ENCODE data around the gene PTCHD1. TPM values are rescaled to one million over a fixed set of nuclear protein-coding genes. Genes with fewer than 3 reads are reported as not detected.

The PTCHD1 gene
- total RNA-seq, 1 experiment from 2014 or later = not detected

GRCh38 chrX:23304881-23305280, 29.8 kb upstream of the PTCHD1 start:
- RAD21 ChIA-PET (ENCODE audit: low non-redundant PET in 1 of 2, low total read pairs in 2 of 2, uncharacterized antibody in 2 of 2, unreplicated experiment in 2 of 2) = no interaction called here
- Histone ChIP-seq H3K4me2 (ENCODE audit: low read length) (no peak overlapping the region), H3K79me2 (ENCODE audit: insufficient read depth, low read length) (no peaks in the 10 kb centered on the region), H3K27me3 (ENCODE audit: insufficient read depth, low read length) (no peaks in the 10 kb centered on the region), H3K9me3 (ENCODE audit: control insufficient read depth in 1 of 2, insufficient read depth in 1 of 2, low read depth in 1 of 2, low read length in 2 of 2) (no peaks in the 10 kb centered on the region), H3K36me3 (ENCODE audit: control insufficient read depth in 1 of 2, insufficient read depth in 2 of 2, low read length in 2 of 2) (no peaks in the 10 kb centered on the region), H4K20me1 (ENCODE audit: insufficient read depth) (no peaks in the 10 kb centered on the region), H3K27ac (ENCODE audit: low read depth, low read length) (no peak overlapping the region), H3K9ac (ENCODE audit: low read length) (no peak overlapping the region), H2AFZ (ENCODE audit: low read depth, low read length, poor library complexity, severe bottlenecking) (no peak overlapping the region), H3K4me1 (ENCODE audit: control insufficient read depth in 1 of 2, insufficient read depth in 2 of 2, low read length in 2 of 2) (no peaks in the 10 kb centered on the region), H3K9me2 (ENCODE audit: insufficient read depth) (no peaks in the 10 kb centered on the region), H3K4me3 (replicated peaks in 1 of 2; ENCODE audit: low read depth in 1 of 2, low read length in 2 of 2) (no peak overlapping the region)
- POLR2A ChIA-PET = no interaction called here
- CTCF ChIA-PET = no interaction called here
- DNase-seq (ENCODE audit: low read depth, low spot score) (no peak), ATAC-seq (no peak)
- intact Hi-C loops (cut with micrococcal nuclease) = no loop called here
- TF ChIP-seq CBX3 (IDR thresholded peaks at IDR 0.05; ENCODE audit: low read depth) (no peak), SP1 (IDR thresholded peaks at IDR 0.05; ENCODE audit: low read depth) (no peak), EZH2phosphoT487 (IDR thresholded peaks at IDR 0.05; ENCODE audit: borderline replicate concordance) (no peak), JUND (IDR thresholded peaks at IDR 0.05) (no peak), YY1 (IDR thresholded peaks at IDR 0.05; ENCODE audit: extremely low read depth, insufficient replicate concordance, low read depth, low read length) (no peak), ZBTB33 (IDR thresholded peaks at IDR 0.05; ENCODE audit: extremely low read depth, insufficient replicate concordance, low read length) (no peak), ZNF274 (IDR thresholded peaks at IDR 0.05; ENCODE audit: low read depth, low read length) (no peak), ELF1 (IDR thresholded peaks at IDR 0.05; ENCODE audit: borderline replicate concordance, low read depth) (no peak), CEBPB (IDR thresholded peaks at IDR 0.05; ENCODE audit: low read depth) (no peak), TCF7L2 (IDR thresholded peaks at IDR 0.05; ENCODE audit: borderline replicate concordance, extremely low read depth, insufficient read depth, insufficient read length) (no peak), FOSL1 (IDR thresholded peaks at IDR 0.05; ENCODE audit: low read depth) (no peak), ATF3 (IDR thresholded peaks at IDR 0.05) (no peak), POLR2AphosphoS5 (IDR thresholded peaks at IDR 0.05; ENCODE audit: low read depth, low read length) (no peak), ZFX (IDR thresholded peaks at IDR 0.05) (no peak), CTCF (IDR thresholded peaks at IDR 0.05 in 2 of 3, conservative IDR thresholded peaks at IDR 0.05 in 1 of 3; ENCODE audit: borderline replicate concordance in 1 of 3, insufficient read depth in 1 of 3, low read depth in 2 of 3, low read length in 2 of 3) (no peak), SIN3A (IDR thresholded peaks at IDR 0.05; ENCODE audit: low read depth) (no peak), SRF (IDR thresholded peaks at IDR 0.05; ENCODE audit: low read depth) (no peak)
- no TSS peak for BruUV-seq (replicated peaks)
